SW 1271 (cell line): ENCODE results near the gene APOA4.
A peak's percentile ranks its signal among the peaks of the same experiment; 100 is the strongest.

Experiments
- DNase-seq, 2 experiments: peaks; one replicate each; lab custom pipeline; 2025; lab: John Stamatoyannopoulos, UW

Gene APOA4

GRCh38 chr11:116776522-116776984 is 46.6 kb downstream of the APOA4 start:
- DNase-seq: no peak

- DNase-seq: no peak
These were observed 47.1 kb downstream of the APOA4 start for GRCh38 chr11:116775975-116776374.

DNA sequence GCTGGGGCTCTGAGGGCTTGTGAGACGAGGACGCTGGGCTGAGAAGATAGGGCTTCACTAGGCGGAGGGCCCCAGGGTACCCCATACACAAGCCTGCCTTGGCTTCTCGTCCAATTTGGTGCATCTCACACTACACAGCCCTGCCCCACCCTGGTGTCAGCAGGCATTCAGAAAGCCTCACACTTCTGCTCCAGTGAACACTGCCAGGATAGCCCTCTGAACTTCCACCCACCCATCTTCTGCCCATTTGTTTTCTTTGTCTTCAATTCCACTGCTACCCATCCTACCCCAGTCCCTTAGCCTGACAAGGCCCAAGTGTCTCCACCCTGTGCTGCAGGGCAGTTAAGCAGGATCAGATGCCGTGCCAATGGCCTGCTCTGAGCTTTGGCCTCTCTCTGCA is 48.4 kb downstream of the APOA4 start:
- DNase-seq: no peak

GRCh38 chr11:116773203-116774097 is 49.7 kb downstream of the APOA4 start:
- DNase-seq: peak in 1 of 2 experiments; percentile 52

DNA sequence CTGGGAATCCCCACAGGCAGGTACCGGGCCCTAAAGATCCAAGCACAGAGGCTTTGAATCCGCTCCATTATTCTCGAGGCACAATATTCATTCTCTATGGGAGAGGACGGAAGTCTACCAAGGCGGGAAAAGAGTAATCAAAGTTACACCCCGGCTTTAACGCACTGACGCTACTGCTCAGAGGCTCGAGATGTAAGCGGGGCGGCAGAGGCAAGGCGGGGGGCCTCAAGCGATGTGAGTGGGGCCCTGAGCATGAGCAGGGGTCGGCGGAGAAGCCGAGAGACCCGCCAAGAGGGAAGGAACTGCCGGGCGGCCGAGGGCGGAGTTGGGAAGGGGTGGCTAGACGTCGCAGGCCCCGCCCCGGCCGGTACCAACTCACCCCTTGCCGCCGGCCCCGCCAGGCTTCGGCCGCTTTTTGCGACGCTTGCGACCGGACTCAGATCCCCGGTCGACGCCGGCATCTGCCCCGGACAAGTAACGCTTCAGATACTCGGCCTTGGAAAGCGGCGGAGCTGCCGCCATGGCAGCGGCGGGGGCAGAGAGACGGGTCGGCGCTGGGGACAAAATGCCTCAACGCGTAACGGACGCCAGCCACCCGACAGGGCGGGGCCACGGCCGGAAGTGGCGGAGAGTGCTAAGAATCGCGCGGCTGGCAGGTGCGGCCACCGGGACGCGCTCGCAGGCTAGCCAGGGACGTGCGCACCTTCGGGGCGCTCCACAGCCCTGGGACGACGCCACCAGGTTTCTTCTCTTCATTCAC is 50.5 kb downstream of the APOA4 start, which contains the start of gene BUD13:
TSS of gene BUD13 (minus strand) at position 545 of the 760 bp plus-strand sequence. CDS start at position 522, 23 bp downstream.
- DNase-seq: peak; percentile 34 to 59

- DNase-seq: no peak
These were observed 51.2 kb downstream of the APOA4 start for GRCh38 chr11:116771935-116772334.
